DND-41 (cell line): ENCODE measurements around the gene TECPR1.

Experiments
- ATAC-seq: fragments of 200-7000 bp; cut with Tn5 transposase; 3 replicates; pipeline ENCODE4 v1.9.1; 2021; ENCODE audit warnings: low read depth; ENCODE audit not compliant: insufficient read depth
- DNase-seq: peaks from one replicate; pipeline ENCODE4 v3.0.0-alpha.2; 2020
- H2AFZ ChIP-seq: 2 replicates; pipeline ENCODE4 v1.6.0; 2012; ENCODE audit warnings: low read depth, low read length
- H3K27ac ChIP-seq: 2 replicates; pipeline ENCODE4 v1.5.1; 2012; ENCODE audit warnings: low read length, inconsistent platforms
- H3K27me3 ChIP-seq: fragments of 200-600 bp; sonication (generic); 2 replicates; pipeline ENCODE4 v1.6.0; 2012; ENCODE audit warnings: low read length, mild to moderate bottlenecking, inconsistent platforms; ENCODE audit not compliant: insufficient read depth, poor library complexity
- H3K36me3 ChIP-seq: 2 replicates; pipeline ENCODE4 v1.5.1; 2012; ENCODE audit warnings: low read length, inconsistent platforms; ENCODE audit not compliant: insufficient read depth
- H3K4me1 ChIP-seq: 2 replicates; pipeline ENCODE4 v1.5.1; 2012; ENCODE audit warnings: mild to moderate bottlenecking, low read length; ENCODE audit not compliant: insufficient read depth
- H3K4me2 ChIP-seq: 2 replicates; pipeline ENCODE4 v1.6.0; 2012; ENCODE audit warnings: mild to moderate bottlenecking, moderate library complexity, low read length, inconsistent platforms; ENCODE audit not compliant: insufficient read depth
- H3K4me3 ChIP-seq, 2 experiments: fragments of 200-600 bp in 1 of 2; shearing (Covaris generic) in 1 of 2; 2 replicates each; pipeline ENCODE4 v1.5.1; 2012 to 2016; ENCODE audit warnings: inconsistent platforms in 2 of 2, low read length in 2 of 2, mild to moderate bottlenecking in 2 of 2, low read depth in 1 of 2, moderate library complexity in 1 of 2
- H3K79me2 ChIP-seq: 2 replicates; pipeline ENCODE4 v1.6.0; 2012; ENCODE audit warnings: low read length, inconsistent platforms; ENCODE audit not compliant: insufficient read depth
- H3K9ac ChIP-seq: 2 replicates; pipeline ENCODE4 v1.6.0; 2012; ENCODE audit warnings: low read depth, mild to moderate bottlenecking, inconsistent platforms, low read length, moderate library complexity
- H3K9me3 ChIP-seq: 2 replicates; pipeline ENCODE4 v1.5.1; 2012; ENCODE audit warnings: low read length, moderate library complexity, mild to moderate bottlenecking, inconsistent platforms; ENCODE audit not compliant: insufficient read depth, severe bottlenecking
- H4K20me1 ChIP-seq: 2 replicates; pipeline ENCODE4 v1.6.0; 2012; ENCODE audit warnings: low read length; ENCODE audit not compliant: insufficient read depth
- CTCF ChIP-seq: IDR thresholded peaks from 2 replicates; pipeline ENCODE4 v1.5.1; 2012; ENCODE audit warnings: borderline replicate concordance, low read length, moderate library complexity, mild to moderate bottlenecking; ENCODE audit not compliant: poor library complexity, severe bottlenecking; ENCODE audit errors: extremely low read depth
- EZH2 ChIP-seq: IDR thresholded peaks from 3 replicates; pipeline ENCODE4 v1.6.1; 2012; ENCODE audit warnings: borderline replicate concordance, low read depth, mild to moderate bottlenecking, moderate library complexity, low read length, inconsistent platforms; ENCODE audit not compliant: severe bottlenecking

TECPR1 gene

GRCh38 chr7:98291717-98292116 is 39.7 kb upstream of the TECPR1 start:
- Histone ChIP-seq H3K4me3 (no peak overlapping the region), H3K9me3 (no peaks in the 10 kb centered on the region), H3K79me2 (peaks cover 36% of the 10 kb centered on the region), H3K36me3 (peaks cover 47% of the 10 kb centered on the region), H3K27me3 (no peaks in the 10 kb centered on the region), H4K20me1 (peaks cover 65% of the 10 kb centered on the region), H2AFZ (no peak overlapping the region), H3K27ac (no peak overlapping the region), H3K4me2 (no peak overlapping the region), H3K9ac (no peak overlapping the region), H3K4me1 (no peaks in the 10 kb centered on the region)
- ATAC-seq (no peak), DNase-seq (no peak)
- TF ChIP-seq CTCF (peak; percentile 30), EZH2 (no peak)

- no peaks in the 10 kb centered on the region for H3K9me3 ChIP-seq
- peaks cover 12% of the 10 kb centered on the region for H3K4me1 ChIP-seq
- no peak overlapping the region for H3K4me3 ChIP-seq
- no peak overlapping the region for H3K9ac ChIP-seq
- TF ChIP-seq CTCF (no peak), EZH2 (no peak)
- no peak for DNase-seq
- H3K79me2 ChIP-seq = peaks cover 59% of the 10 kb centered on the region
- H3K27ac ChIP-seq = no peak overlapping the region
- peaks cover 69% of the 10 kb centered on the region for H3K36me3 ChIP-seq
- peaks cover 83% of the 10 kb centered on the region for H4K20me1 ChIP-seq
- no peak for ATAC-seq
- H3K4me2 ChIP-seq = no peak overlapping the region
- H2AFZ ChIP-seq = no peak overlapping the region
- no peaks in the 10 kb centered on the region for H3K27me3 ChIP-seq
Measured at GRCh38 chr7:98289333-98289875, 37.4 kb upstream of the TECPR1 start.

DNA sequence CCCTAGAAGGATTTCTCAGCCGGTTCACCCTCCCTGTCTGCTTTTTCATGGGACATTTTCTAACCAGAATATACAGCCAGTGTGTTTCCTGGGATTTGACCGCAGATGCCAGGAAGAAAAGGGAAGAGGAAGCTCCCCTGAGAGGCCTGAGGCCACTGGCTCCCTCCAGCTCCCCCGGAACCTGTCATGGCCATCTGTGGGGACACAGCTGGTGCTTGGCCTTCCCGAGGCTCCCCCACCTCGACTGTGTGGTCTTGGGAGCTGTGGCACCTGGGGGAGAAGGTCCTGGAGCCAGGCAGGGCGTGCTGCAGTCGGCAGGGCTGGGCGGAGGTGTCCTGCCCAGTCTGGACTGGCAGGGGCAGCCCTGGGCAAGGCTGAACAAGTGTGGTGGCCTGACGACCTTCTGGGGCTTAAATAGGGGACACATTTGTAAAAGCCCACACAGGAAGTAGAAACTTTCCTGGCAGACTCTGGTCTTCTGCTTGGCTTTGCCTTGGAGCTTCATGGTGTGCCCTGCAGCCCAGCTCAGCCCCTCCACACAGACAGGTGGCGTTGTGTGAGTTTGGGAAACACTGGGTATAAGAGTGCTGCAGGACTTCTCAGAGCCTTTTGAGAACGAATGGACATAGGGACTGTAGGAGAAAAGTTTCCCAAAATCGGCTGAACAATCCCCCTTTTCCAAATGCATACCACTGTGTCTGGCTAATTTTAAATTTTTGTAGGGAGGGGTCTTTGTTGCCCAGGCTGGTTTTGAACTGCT is 36.2 kb upstream of the TECPR1 start:
- no peak overlapping the region for H3K27ac ChIP-seq
- peaks cover 71% of the 10 kb centered on the region for H3K79me2 ChIP-seq
- peaks cover 24% of the 10 kb centered on the region for H3K4me1 ChIP-seq
- DNase-seq (no peak), ATAC-seq (no peak)
- no peaks in the 10 kb centered on the region for H3K27me3 ChIP-seq
- H3K36me3 ChIP-seq = peaks cover 71% of the 10 kb centered on the region
- H3K9ac ChIP-seq = no peak overlapping the region
- no peak overlapping the region for H3K4me2 ChIP-seq
- no peaks in the 10 kb centered on the region for H3K9me3 ChIP-seq
- no peak for TF ChIP-seq EZH2
- TF ChIP-seq CTCF = no peak
- H4K20me1 ChIP-seq = peaks cover 82% of the 10 kb centered on the region
- no peak overlapping the region for H3K4me3 ChIP-seq
- H2AFZ ChIP-seq = no peak overlapping the region

DNA sequence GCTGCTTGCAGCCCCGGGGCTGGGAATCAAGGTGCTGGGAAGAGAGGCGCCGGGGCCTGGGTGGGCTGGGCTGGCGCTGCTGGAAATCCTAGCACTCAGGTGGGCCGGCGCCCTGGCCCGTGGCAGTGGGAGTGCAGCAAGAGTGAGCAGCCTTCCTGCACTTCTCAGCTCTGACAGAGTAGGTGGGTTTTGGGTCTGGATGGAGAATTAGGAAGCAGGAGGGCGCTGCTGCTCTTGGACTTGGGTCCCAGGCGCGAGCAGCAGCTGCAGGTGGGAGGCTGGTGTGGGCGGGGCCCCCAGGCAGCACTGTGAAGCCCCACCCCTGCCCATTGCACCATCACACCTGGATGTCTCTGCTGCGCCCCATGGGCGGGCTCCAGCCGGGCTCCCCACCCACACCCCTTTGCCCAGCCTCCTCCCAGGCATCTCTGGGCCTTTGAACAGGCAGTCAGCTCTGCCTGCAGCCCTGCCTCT is 35.5 kb upstream of the TECPR1 start:
- no peak overlapping the region for H3K4me2 ChIP-seq
- peaks cover 31% of the 10 kb centered on the region for H3K4me1 ChIP-seq
- peaks cover 86% of the 10 kb centered on the region for H4K20me1 ChIP-seq
- ATAC-seq (no peak), DNase-seq (no peak)
- no peaks in the 10 kb centered on the region for H3K27me3 ChIP-seq
- H2AFZ ChIP-seq = no peak overlapping the region
- H3K4me3 ChIP-seq = no peak overlapping the region
- peaks cover 78% of the 10 kb centered on the region for H3K79me2 ChIP-seq
- H3K9ac ChIP-seq = no peak overlapping the region
- H3K27ac ChIP-seq = no peak overlapping the region
- no peaks in the 10 kb centered on the region for H3K9me3 ChIP-seq
- H3K36me3 ChIP-seq = peaks cover 72% of the 10 kb centered on the region
- TF ChIP-seq CTCF = no peak
- TF ChIP-seq EZH2 = no peak
